HG02870 (cell line): ENCODE data around the gene AJAP1.
"Not testable (repeated sequence)": the region's sequence is repeated elsewhere in the genome, so short reads cannot be mapped to it uniquely, and the experiment has no call there.

Experiments
- ATAC-seq: cut with Tn5 transposase; IDR thresholded peaks from one replicate; pipeline ENCODE4 v1.9.1; 2021; ENCODE audit warnings: mild to moderate bottlenecking, moderate library complexity; ENCODE audit not compliant: unreplicated experiment

Gene AJAP1

GRCh38 chr1:4653796-4654725 lies at the start of gene AJAP1:
TSS of gene AJAP1 (plus strand) at chr1:4654609. CDS start at chr1:4655426, 817 bp downstream.
- no peak for ATAC-seq

- no peak for ATAC-seq
Observed at GRCh38 chr1:4605158-4605557, 49.3 kb upstream of the AJAP1 start.

GRCh38 chr1:4611563-4612341 lies 42.7 kb upstream of the AJAP1 start:
- ATAC-seq, result no peak

- ATAC-seq, result no peak
Observed at GRCh38 chr1:4612991-4613390, 41.4 kb upstream of the AJAP1 start.

- no peak for ATAC-seq
Observed at GRCh38 chr1:4613606-4614370, 40.6 kb upstream of the AJAP1 start.

- ATAC-seq, result no peak
Observed at GRCh38 chr1:4614371-4615137, 39.9 kb upstream of the AJAP1 start.

GRCh38 chr1:4615138-4615470 lies 39.3 kb upstream of the AJAP1 start:
- no peak for ATAC-seq

- no peak for ATAC-seq
Observed at GRCh38 chr1:4615501-4615900, 38.9 kb upstream of the AJAP1 start.

GRCh38 chr1:4616831-4617465 lies 37.5 kb upstream of the AJAP1 start:
- ATAC-seq, result no peak

GRCh38 chr1:4617506-4617905 lies 36.9 kb upstream of the AJAP1 start:
- no peak for ATAC-seq

GRCh38 chr1:4618827-4619226 lies 35.6 kb upstream of the AJAP1 start:
- not testable (repeated sequence) for ATAC-seq

- no peak for ATAC-seq
Observed at GRCh38 chr1:4621646-4622045, 32.8 kb upstream of the AJAP1 start.

GRCh38 chr1:4622821-4623220 lies 31.6 kb upstream of the AJAP1 start:
- no peak for ATAC-seq

- ATAC-seq, result no peak
Observed at GRCh38 chr1:4624141-4624715, 30.2 kb upstream of the AJAP1 start.

GRCh38 chr1:4624801-4625200 lies 29.6 kb upstream of the AJAP1 start:
- no peak for ATAC-seq

- no peak for ATAC-seq
Observed at GRCh38 chr1:4626061-4626460, 28.3 kb upstream of the AJAP1 start.

GRCh38 chr1:4626560-4627319 lies 27.7 kb upstream of the AJAP1 start:
- no peak for ATAC-seq

- ATAC-seq, result no peak
Observed at GRCh38 chr1:4627353-4627752, 27.1 kb upstream of the AJAP1 start.

- no peak for ATAC-seq
Observed at GRCh38 chr1:4628992-4629391, 25.4 kb upstream of the AJAP1 start.
